K562 (cell line): ENCODE results near the gene FABP7. TPM values are rescaled to one million over a fixed set of nuclear protein-coding genes. Genes with fewer than 3 reads are reported as not detected.

Experiments
- ATAC-seq: fragments of 200-7000 bp; cut with Tn5 transposase; 3 replicates; pipeline ENCODE4 v1.9.1; 2020; ENCODE audit warnings: moderate library complexity
- BruUV-seq: library from RNA; stranded (reverse); fragments of 400-500 nt; replicated peaks from 2 replicates; lab custom pipeline; 2021; lab: Mats Ljungman, UMichigan
- CTCF ChIA-PET: fragments of 300-600 bp; formaldehyde crosslinking; extraction: SDS; loops from one replicate; lab custom pipeline; 2021; ENCODE audit warnings: low intra/inter-chr PET ratio; lab: Yijun Ruan, JAX
- POLR2A ChIA-PET: fragments of 300-600, 350-650 bp; sonication (Branson Sonifier 250); formaldehyde crosslinking; extraction: SDS; loops from one replicate; lab custom pipeline; 2021; ENCODE audit warnings: antibody characterized with exemption, inconsistent platforms; lab: Yijun Ruan, JAX
- DNase-seq, 4 experiments: peaks; one replicate each; pipeline versions ENCODE4 v3.0.0 to v3.0.0-alpha.2; 2011 to 2018; ENCODE audit warnings: low spot score in 3 of 4, mixed read lengths in 3 of 4; ENCODE audit errors: extremely low read depth in 1 of 4
- FAIRE-seq: peaks from 2 replicates; lab custom pipeline; 2011; peaks lifted over from hg19 to GRCh38; lab: Jason Lieb, UNC
- H2AFZ ChIP-seq: 2 replicates; pipeline ENCODE4 v1.6.0; 2011; ENCODE audit warnings: low read depth, low read length, control low read depth, inconsistent platforms
- H3K27ac ChIP-seq: fragments of 200-600 bp; 3 replicates; pipeline ENCODE4 v1.8.0; 2011; ENCODE audit warnings: low read depth, mild to moderate bottlenecking, control low read depth, inconsistent platforms, low read length, moderate library complexity, mixed read lengths; ENCODE audit errors: extremely low read depth
- H3K27me3 ChIP-seq, 2 experiments: fragments of 300-600 bp in 1 of 2; 2 replicates in 1 of 2; 3 replicates in 1 of 2; pipeline versions ENCODE4 v1.6.0 to v1.8.0; 2011; ENCODE audit warnings: inconsistent platforms in 2 of 2, low read length in 2 of 2, mild to moderate bottlenecking in 1 of 2, mixed read lengths in 1 of 2, moderate library complexity in 1 of 2; ENCODE audit not compliant: control insufficient read depth in 2 of 2, insufficient read depth in 2 of 2
- H3K36me3 ChIP-seq: fragments of 300-600 bp; 3 replicates; pipeline ENCODE4 v1.8.0; 2011; ENCODE audit warnings: mild to moderate bottlenecking, low read length, inconsistent platforms; ENCODE audit not compliant: control insufficient read depth, insufficient read depth
- H3K4me1 ChIP-seq, 2 experiments: fragments of 200-600 bp in 1 of 2; replicated peaks in 1 of 2; 2 replicates in 1 of 2; 3 replicates in 1 of 2; pipeline versions ENCODE4 v1.5.1 to v1.8.0; 2011; ENCODE audit warnings: inconsistent platforms in 2 of 2, low read length in 2 of 2, mild to moderate bottlenecking in 1 of 2, mixed read lengths in 1 of 2, moderate library complexity in 1 of 2; ENCODE audit not compliant: control insufficient read depth in 2 of 2, insufficient read depth in 2 of 2
- H3K4me2 ChIP-seq: 2 replicates; pipeline ENCODE4 v1.6.1; 2011; ENCODE audit warnings: low read length, control low read depth, inconsistent platforms, mixed read lengths; ENCODE audit not compliant: insufficient read depth
- H3K4me3 ChIP-seq: fragments of 200-600 bp; sonication (generic), shearing (Covaris generic); 2 replicates; pipeline ENCODE4 v1.5.1; 2016; ENCODE audit warnings: control low read depth, inconsistent platforms
- H3K79me2 ChIP-seq: fragments of 200-600 bp; 3 replicates; pipeline ENCODE4 v1.8.0; 2011; ENCODE audit warnings: low read length, inconsistent platforms; ENCODE audit not compliant: control insufficient read depth, insufficient read depth
- H3K9ac ChIP-seq, 2 experiments: 2 replicates each; pipeline versions ENCODE4 v1.6.0 to v1.6.1; 2011; ENCODE audit warnings: low read depth in 2 of 2, low read length in 2 of 2, control low read depth in 1 of 2, inconsistent platforms in 1 of 2, mild to moderate bottlenecking in 1 of 2, mixed read lengths in 1 of 2; ENCODE audit not compliant: insufficient read depth in 1 of 2
- H3K9me1 ChIP-seq: one replicate; pipeline ENCODE4 v1.6.0; 2011; ENCODE audit warnings: inconsistent platforms, mild to moderate bottlenecking, low read length, moderate library complexity; ENCODE audit not compliant: control insufficient read depth, insufficient read depth
- H3K9me3 ChIP-seq: replicated peaks from 2 replicates; pipeline ENCODE4 v1.5.1; 2011; ENCODE audit warnings: low read depth, low read length, inconsistent platforms; ENCODE audit not compliant: control insufficient read depth, insufficient read depth
- H4K20me1 ChIP-seq: replicated peaks from 2 replicates; pipeline ENCODE4 v1.6.1; 2011; ENCODE audit warnings: low read length, inconsistent platforms, mixed read lengths; ENCODE audit not compliant: control insufficient read depth, insufficient read depth
- AFF4 ChIP-seq: sonication (generic); formaldehyde crosslinking; IDR thresholded peaks from 2 replicates; pipeline ENCODE4 v1.8.0; 2023; ENCODE audit warnings: mild to moderate bottlenecking, missing genetic modification reagents
- CAMTA2 ChIP-seq: fragments of 250-450 bp; sonication (Bioruptor Pico); conservative IDR thresholded peaks from 2 replicates; pipeline ENCODE4 v1.5.1; 2022
- E2F5 ChIP-seq: sonication (generic); formaldehyde crosslinking; IDR thresholded peaks from 2 replicates; pipeline ENCODE4 v1.8.0; 2022; ENCODE audit warnings: mild to moderate bottlenecking, missing genetic modification reagents
- ETS2 ChIP-seq: IDR thresholded peaks from 2 replicates; pipeline ENCODE4 v1.6.1; 2016; ENCODE audit warnings: borderline replicate concordance, missing genetic modification characterization, mild to moderate bottlenecking, moderate library complexity, missing compliant biosample characterization; ENCODE audit not compliant: poor library complexity, severe bottlenecking
- NR2C1 ChIP-seq, 2 experiments: fragments of 450-650 bp; IDR thresholded peaks; 2 replicates each; pipeline ENCODE4 v1.6.1; 2017; ENCODE audit warnings: mild to moderate bottlenecking in 2 of 2, antibody characterized with exemption in 1 of 2, inconsistent platforms in 1 of 2, missing compliant biosample characterization in 1 of 2, missing genetic modification characterization in 1 of 2
- PPARD ChIP-seq: fragments of 250-450 bp; sonication (Bioruptor Pico); IDR thresholded peaks from 2 replicates; pipeline ENCODE4 v1.8.0; 2022; ENCODE audit warnings: inconsistent platforms, mild to moderate bottlenecking, moderate library complexity
- PREB ChIP-seq: sonication (generic); formaldehyde crosslinking; IDR thresholded peaks from 2 replicates; pipeline ENCODE4 v1.8.1; 2023; ENCODE audit warnings: mild to moderate bottlenecking, missing genetic modification reagents
- RBFOX2 ChIP-seq: fragments of 200-400 bp; formaldehyde crosslinking; IDR thresholded peaks from 2 replicates; pipeline ENCODE4 v1.6.1; 2017; ENCODE audit warnings: low read depth, mild to moderate bottlenecking, low read length, moderate library complexity
- RBM14 ChIP-seq: fragments of 200-400 bp; formaldehyde crosslinking; IDR thresholded peaks from 2 replicates; pipeline ENCODE4 v1.6.1; 2018; ENCODE audit warnings: low read depth, mild to moderate bottlenecking, low read length, moderate library complexity, borderline replicate concordance; ENCODE audit not compliant: insufficient read depth
- RFX5 ChIP-seq: IDR thresholded peaks from 2 replicates; pipeline ENCODE4 v1.6.1; 2011; ENCODE audit warnings: low read depth, mild to moderate bottlenecking, improper control_type of control experiment, low read length
- TAL1 ChIP-seq: fragments of 450-650 bp; IDR thresholded peaks from 2 replicates; pipeline ENCODE4 v1.6.1; 2016; ENCODE audit warnings: mild to moderate bottlenecking
- USF2 ChIP-seq: sonication (generic); formaldehyde crosslinking; IDR thresholded peaks from 2 replicates; pipeline ENCODE4 v1.5.0; 2020; ENCODE audit warnings: missing genetic modification reagents
- ZBTB12 ChIP-seq: fragments of 250-450 bp; sonication (Bioruptor Pico); IDR thresholded peaks from 2 replicates; pipeline ENCODE4 v1.4.0; 2020
- ZNF511 ChIP-seq: sonication (generic); formaldehyde crosslinking; IDR thresholded peaks from 2 replicates; pipeline ENCODE4 v1.8.0; 2022; ENCODE audit warnings: mild to moderate bottlenecking, missing genetic modification reagents
- WGBS: fragments of 100-300 bp; shearing (Covaris generic); methylation state at CpG from one replicate; pipeline ENCODE4 v1.1.6; 2016; ENCODE audit warnings: low coverage, mixed read lengths; ENCODE audit not compliant: insufficient coverage; ENCODE audit errors: missing lambda C conversion rate; 5-methylcytosine and 5-hydroxymethylcytosine counted together
- in situ Hi-C: fragments of 300-500 bp; cut with MboI; formaldehyde crosslinking; loops from 4 replicates; pipeline ENCODE4 v1.15.0; 2018; ENCODE audit warnings: inconsistent platforms, mixed read lengths
- intact Hi-C: fragments of 100-400 bp; cut with micrococcal nuclease; formaldehyde crosslinking; loops from 2 replicates; pipeline ENCODE4 v1.14.2; 2022
- polyA plus RNA-seq, 8 experiments: library from polyadenylated mRNA; depleted of rRNA in 4 of 8; stranded (reverse) in 5 of 8; unstranded in 3 of 8; fragments of >200 nt; fragmentation: Nextera tagmentation in 2 of 8; fragmentation: Illumina TruSeq in 1 of 8; extraction: Ambion mirVana in 2 of 8; extraction: Trizol in 1 of 8; gene quantifications; 2 replicates each; pipeline versions ENCODE4 v1.2.1 to v1.2.3, GENCODE V29; 2011 to 2014; ENCODE audit warnings: inconsistent platforms in 1 of 8, missing spikeins in 1 of 8
- total RNA-seq, 7 experiments: library from RNA; depleted of rRNA in 6 of 7; stranded (reverse); fragments of >200 nt in 6 of 7; fragmentation: Illumina TruSeq in 2 of 7; extraction: Trizol in 2 of 7; gene quantifications; 2 replicates each; pipeline versions ENCODE4 v1.2.1 to v1.2.3, GENCODE V29; 2011 to 2021; ENCODE audit warnings: low replicate concordance in 1 of 7

Gene FABP7
- total and polyA plus RNA-seq, 9 of the 15 experiments (the other 6 are each of a cell fraction or from before 2014, with no cell fraction given), result 0.07 to 0.14 TPM; not detected in 7

GRCh38 chr6:122800906-122801305, 21.4 kb downstream of the FABP7 start:
- Histone ChIP-seq H2AFZ (no peak overlapping the region), H3K36me3 (no peaks in the 10 kb centered on the region), H3K27ac (no peak overlapping the region), H3K9ac (no peak overlapping the region), H3K4me1 (no peaks in the 10 kb centered on the region), H3K9me3 (no peaks in the 10 kb centered on the region), H3K9me1 (no peaks in the 10 kb centered on the region), H3K79me2 (no peaks in the 10 kb centered on the region), H3K27me3 (no peaks in the 10 kb centered on the region), H4K20me1 (no peaks in the 10 kb centered on the region), H3K4me3 (no peak overlapping the region), H3K4me2 (no peak overlapping the region)
- 16% methylated on average over 3 of the region's 3 CpGs for WGBS
- no peak for FAIRE-seq
- BruUV-seq, result no TSS peak
- ATAC-seq, result no peak
- TF ChIP-seq ZNF511 (no peak), USF2 (CRISPR knock-in tag) (no peak), ETS2 (tag) (no peak), PREB (CRISPR knock-in tag) (no peak), RBM14 (no peak), AFF4 (CRISPR knock-in tag) (no peak), E2F5 (CRISPR knock-in tag) (no peak), PPARD (CRISPR knock-in tag) (no peak), TAL1 (no peak), RBFOX2 (no peak), NR2C1 (IDR thresholded peaks at IDR 0.05) (no peak), NR2C1 (tag; IDR thresholded peaks at IDR 0.05) (no peak), CAMTA2 (CRISPR knock-in tag) (no peak), ZBTB12 (CRISPR knock-in tag) (no peak), RFX5 (no peak)
- no peak for DNase-seq
- CTCF ChIA-PET, result no interaction called here
- POLR2A ChIA-PET, result interaction anchor here (0.6 to 1.1 kb wide), 3 partner anchors 9 to 30 kb away, joined by 3 read pairs; no protein-coding TSS in a partner anchor
- intact Hi-C loops, result no loop called here
- in situ Hi-C loops, result no loop called here
